HG03342 (cell line): ENCODE measurements around the gene SHANK2.
"Not testable (repeated sequence)": the region's sequence is repeated elsewhere in the genome, so short reads cannot be mapped to it uniquely, and the experiment has no call there.

Experiments
- ATAC-seq: cut with Tn5 transposase; IDR thresholded peaks from one replicate; pipeline ENCODE4 v1.9.1; 2021; ENCODE audit warnings: mild to moderate bottlenecking, moderate library complexity; ENCODE audit not compliant: unreplicated experiment

SHANK2 gene

GRCh38 chr11:71245601-71246391 is 6.6 kb downstream of the SHANK2 start:
- no peak for ATAC-seq

- no peak for ATAC-seq
These were observed 8.1 kb downstream of the SHANK2 start for GRCh38 chr11:71244116-71244810.

GRCh38 chr11:71242391-71242790 is 10.0 kb downstream of the SHANK2 start:
- no peak for ATAC-seq

GRCh38 chr11:71241721-71242259 is 10.6 kb downstream of the SHANK2 start:
- no peak for ATAC-seq

- no peak for ATAC-seq
These were observed 11.3 kb downstream of the SHANK2 start for GRCh38 chr11:71240865-71241691.

- no peak for ATAC-seq
These were observed 12.2 kb downstream of the SHANK2 start for GRCh38 chr11:71240061-71240690.

- ATAC-seq, result no peak
These were observed 12.8 kb downstream of the SHANK2 start for GRCh38 chr11:71239581-71239980.

GRCh38 chr11:71238941-71239340 is 13.4 kb downstream of the SHANK2 start:
- no peak for ATAC-seq

GRCh38 chr11:71238285-71238875 is 14.0 kb downstream of the SHANK2 start:
- no peak for ATAC-seq

GRCh38 chr11:71237853-71238252 is 14.5 kb downstream of the SHANK2 start:
- ATAC-seq, result no peak

- no peak for ATAC-seq
These were observed 15.4 kb downstream of the SHANK2 start for GRCh38 chr11:71236836-71237475.

GRCh38 chr11:71235719-71236118 is 16.7 kb downstream of the SHANK2 start:
- ATAC-seq, result no peak

GRCh38 chr11:71233896-71234852 is 18.2 kb downstream of the SHANK2 start:
- ATAC-seq, result not testable (repeated sequence)

- no peak for ATAC-seq
These were observed 20.0 kb downstream of the SHANK2 start for GRCh38 chr11:71232364-71232763.

GRCh38 chr11:71228961-71229360 is 23.4 kb downstream of the SHANK2 start:
- ATAC-seq, result no peak

GRCh38 chr11:71227058-71227659 is 25.2 kb downstream of the SHANK2 start:
- ATAC-seq, result no peak

GRCh38 chr11:71223671-71224660 is 28.4 kb downstream of the SHANK2 start:
- no peak for ATAC-seq
